NCI-H526 (cell line): Measurements from ENCODE around the gene ATP9B.
"Not testable (repeated sequence)": the region's sequence is repeated elsewhere in the genome, so short reads cannot be mapped to it uniquely, and the experiment has no call there.

ENCODE experiments used
- DNase-seq, 2 experiments: peaks; one replicate each; lab custom pipeline; 2025; lab: John Stamatoyannopoulos, UW

The ATP9B gene

DNA sequence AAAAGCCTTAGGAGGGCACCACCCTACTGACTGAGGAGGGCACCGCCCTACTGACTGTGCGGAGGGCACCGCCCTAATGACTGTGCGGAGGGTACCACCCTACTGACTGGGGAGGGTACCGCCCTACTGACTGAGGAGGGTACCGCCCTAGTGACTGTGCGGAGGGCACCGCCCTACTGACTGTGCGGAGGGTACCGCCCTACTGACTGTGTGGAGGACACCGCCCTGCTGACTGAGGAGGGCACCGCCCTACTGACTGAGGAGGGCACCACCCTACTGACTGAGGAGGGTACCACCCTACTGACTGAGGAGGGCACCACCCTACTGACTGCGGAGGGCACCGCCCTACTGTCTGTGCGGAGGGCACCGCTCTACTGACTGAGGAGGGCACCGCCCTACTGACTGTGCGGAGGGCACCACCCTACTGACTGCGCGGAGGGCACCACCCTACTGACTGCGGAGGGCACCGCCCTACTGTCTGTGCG lies 176.4 kb downstream of the ATP9B start:
- DNase-seq = peak in 1 of 2 experiments; percentile 26

GRCh38 chr18:79246309-79247108 lies 177.3 kb downstream of the ATP9B start:
- DNase-seq = peak; percentile 51 to 79

DNA sequence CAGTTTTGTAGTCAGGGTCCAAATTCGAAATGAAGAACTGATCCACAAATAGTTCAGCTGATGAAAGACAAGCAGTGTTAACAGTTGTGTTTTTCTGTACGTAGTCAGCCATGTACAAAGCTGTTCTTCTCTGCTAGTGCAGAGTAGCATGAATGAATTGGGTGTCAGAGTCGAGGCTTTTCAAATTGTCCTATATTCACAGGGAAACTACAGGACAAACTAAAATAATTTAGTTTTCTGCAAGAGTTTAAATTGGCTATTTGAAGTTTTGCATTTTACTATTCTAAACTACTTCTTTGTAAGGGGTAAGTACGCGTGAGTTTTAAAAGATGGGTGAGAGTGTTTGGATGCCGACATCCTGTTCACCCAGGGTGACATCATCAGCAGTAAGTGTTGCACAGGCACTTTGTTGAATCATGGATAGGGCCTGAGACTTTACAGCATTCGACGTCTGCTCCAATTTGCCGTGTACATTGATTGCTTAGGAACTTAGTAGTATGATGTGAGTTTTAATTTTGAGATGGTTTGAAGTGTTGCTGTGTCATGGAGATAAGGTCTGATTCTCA lies 179.4 kb downstream of the ATP9B start:
- DNase-seq = no peak

GRCh38 chr18:79250301-79250981 lies 181.2 kb downstream of the ATP9B start:
- DNase-seq = no peak

DNA sequence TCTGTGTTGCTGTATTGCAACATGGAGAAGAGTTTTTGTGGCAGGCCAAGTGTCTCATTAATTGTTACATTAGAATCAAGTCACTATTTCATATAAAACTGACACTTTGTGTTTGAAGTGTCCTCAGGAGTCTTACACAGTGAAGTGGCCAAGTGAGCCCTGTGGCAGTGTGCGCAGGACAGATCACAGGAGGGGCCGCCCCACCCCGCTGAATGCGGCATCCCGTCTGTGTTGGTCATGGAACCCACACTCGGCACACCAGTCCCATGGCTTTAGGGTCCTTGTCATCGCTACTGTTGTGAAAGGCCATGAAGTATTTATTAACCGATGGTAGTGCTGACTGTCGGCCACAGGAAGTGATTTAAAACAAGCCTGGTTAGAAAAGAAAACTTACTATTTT lies 181.8 kb downstream of the ATP9B start:
- no peak for DNase-seq

DNA sequence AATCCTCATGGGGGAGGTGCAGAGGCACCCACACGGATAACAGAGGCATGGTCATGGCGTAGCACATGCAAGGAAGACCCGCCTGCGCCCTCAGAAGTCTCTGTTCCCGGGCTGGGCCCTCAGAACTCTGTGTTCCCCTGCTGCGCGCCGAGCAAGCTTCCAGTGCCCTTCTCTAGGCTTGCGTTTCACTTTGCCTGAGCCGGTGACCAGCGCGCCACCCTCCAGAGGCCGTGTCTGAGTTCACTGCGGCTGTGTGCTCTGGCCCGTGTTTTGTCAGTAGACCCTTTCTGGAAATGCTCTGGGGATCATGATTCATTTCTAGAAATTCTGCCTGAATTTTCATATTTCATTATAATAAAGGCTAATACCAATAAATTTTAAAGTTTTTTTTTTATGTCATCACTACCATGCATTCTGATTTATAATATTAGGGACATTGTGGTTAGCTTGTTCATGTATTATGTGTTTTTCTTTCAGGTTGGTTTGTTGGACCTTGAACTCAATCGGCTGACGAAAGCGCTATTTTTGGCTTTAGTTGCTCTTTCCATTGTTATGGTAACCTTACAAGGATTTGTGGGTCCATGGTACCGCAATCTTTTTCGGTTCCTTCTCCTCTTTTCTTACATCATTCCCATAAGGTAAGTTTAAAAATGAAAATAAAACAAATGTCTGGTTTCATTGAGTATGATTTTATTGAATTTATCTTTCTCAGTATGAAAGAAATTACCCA lies 183.9 kb downstream of the ATP9B start:
- DNase-seq = no peak

DNA sequence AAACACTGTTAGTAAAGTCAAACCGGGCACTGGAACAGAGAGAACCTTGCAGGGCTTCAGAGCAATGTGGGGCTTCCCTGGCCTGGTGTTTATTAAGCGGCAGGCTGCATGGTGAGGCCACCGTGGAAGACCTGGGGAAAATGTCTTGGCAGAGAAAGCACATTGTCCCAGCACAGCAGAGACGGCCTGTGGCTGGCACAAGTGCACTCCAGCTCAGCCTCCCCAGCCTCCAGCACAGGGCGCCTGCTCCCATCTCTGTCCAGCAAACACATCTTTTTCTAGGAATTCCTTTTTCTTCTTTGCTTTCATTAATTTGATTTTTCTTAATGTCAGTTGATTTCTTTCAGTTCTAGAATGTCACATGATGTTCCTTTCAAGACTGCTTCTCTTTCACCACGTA lies 188.3 kb downstream of the ATP9B start:
- DNase-seq = no peak

DNA sequence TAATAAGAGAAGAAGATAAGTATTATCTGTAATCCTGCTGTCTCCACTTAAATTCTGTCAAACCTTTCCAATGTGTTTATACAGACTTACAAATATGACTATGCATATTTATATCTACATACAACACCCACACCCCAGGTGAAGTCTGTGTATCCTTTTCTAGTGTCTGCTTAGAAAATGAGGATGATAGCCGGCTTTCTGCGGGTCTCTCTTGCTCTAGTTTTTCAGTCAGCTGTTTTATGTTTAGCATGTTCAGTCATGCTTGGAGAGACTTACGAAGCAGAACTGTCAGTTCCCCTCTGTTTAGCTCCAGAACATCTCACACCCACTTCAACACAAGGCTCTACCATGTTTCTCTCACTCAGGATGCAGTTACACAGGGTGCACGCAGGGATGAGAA lies 189.3 kb downstream of the ATP9B start:
- no peak for DNase-seq

DNA sequence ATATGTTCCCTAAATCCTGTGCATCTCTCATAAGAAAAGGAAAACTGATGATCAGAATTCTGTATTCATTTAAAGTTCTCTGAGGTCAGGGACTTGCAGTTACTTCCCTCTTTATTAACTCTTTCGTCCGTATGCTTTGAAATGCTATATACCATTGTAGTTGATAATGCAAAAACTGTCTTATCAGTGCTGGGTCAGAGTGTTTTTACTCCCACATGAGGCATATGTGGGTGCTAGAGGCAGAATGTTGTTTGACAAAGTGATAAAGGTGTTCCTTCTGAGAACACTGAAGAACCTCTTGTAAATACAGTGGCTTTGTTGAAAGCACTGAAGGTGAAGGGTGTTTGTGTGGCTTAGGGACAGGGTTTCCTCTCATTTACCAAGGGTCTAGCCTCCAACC lies 190.0 kb downstream of the ATP9B start:
- no peak for DNase-seq

GRCh38 chr18:79260023-79260422 lies 190.8 kb downstream of the ATP9B start:
- DNase-seq = no peak

DNA sequence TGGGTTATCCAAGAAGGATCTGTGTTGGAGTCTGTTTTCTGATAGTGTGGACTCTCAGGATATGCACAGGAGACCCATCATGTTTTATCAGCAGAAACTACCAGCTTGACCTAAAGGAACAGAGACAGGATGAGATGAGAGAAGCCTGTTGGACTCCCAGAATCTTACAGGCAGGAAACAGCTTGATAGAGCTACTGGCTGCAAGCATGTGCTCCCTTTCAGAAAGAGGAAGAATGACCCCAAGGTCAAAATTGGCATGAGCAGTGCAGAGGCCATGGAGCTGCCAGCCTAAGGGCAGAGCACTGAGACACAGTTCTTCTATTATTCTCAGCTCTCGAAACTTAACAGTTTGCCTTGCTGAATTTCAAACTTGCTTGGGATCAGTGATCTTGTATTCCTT lies 191.3 kb downstream of the ATP9B start:
- DNase-seq = no peak

- DNase-seq = not testable (repeated sequence)
Measured at GRCh38 chr18:79265068-79265467, 195.9 kb downstream of the ATP9B start.

DNA sequence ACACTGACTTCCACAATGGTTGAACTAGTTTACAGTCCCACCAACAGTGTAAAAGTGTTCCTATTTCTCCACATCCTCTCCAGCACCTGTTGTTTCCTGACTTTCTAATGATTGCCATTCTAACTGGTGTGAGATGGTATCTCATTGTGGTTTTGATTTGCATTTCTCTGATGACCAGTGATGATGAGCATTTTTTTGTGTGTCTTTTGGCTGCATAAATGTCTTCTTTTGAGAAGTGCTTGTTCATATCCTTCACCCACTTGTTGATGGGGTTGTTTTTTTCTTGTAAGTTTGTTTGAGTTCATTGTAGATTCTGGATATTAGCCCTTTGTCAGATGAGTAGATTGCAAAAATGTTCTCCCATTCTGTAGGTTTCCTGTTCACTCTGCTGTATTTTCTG lies 202.6 kb downstream of the ATP9B start:
- not testable (repeated sequence) for DNase-seq

- DNase-seq = no peak
Measured at GRCh38 chr18:79272916-79273315, 203.7 kb downstream of the ATP9B start.

DNA sequence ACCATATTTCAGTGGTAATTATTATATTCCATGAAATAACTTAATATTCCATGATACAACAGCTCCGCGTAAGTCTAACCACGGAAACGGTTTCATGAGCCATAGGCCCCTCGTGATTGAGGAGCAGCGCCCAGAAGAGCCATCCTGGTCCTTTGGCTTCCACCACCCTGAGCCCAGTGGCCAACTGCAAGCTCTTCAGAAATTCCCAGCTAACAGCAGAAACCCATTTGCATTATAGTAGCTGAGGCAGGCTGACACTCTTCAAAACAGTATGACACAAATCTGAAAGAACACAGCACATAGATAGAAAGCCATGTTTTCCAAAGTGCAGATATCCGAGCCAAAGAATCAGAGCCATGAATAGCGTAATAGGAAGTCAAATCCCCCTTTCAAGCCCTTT lies 205.6 kb downstream of the ATP9B start:
- DNase-seq = no peak

GRCh38 chr18:79275461-79275860 lies 206.3 kb downstream of the ATP9B start:
- DNase-seq = no peak

DNA sequence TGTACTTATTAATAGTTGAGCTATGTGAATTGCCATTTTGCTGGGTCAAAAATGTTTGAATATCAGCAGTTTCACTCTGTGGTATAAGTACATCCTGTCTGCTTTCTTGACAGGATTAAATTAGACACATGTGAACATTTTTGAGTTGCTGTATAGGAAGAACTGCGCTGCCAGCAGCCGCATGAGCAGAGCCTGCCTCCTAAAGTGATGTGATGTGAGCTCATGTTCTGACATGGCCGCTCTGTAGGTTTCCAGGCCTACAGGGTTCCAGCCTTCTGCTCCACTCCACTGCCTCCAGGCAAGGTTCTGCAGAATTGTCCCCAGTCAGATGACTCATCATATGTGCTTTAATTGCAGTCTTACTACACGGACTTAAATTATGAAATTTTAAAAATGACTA lies 206.8 kb downstream of the ATP9B start:
- DNase-seq = no peak

DNA sequence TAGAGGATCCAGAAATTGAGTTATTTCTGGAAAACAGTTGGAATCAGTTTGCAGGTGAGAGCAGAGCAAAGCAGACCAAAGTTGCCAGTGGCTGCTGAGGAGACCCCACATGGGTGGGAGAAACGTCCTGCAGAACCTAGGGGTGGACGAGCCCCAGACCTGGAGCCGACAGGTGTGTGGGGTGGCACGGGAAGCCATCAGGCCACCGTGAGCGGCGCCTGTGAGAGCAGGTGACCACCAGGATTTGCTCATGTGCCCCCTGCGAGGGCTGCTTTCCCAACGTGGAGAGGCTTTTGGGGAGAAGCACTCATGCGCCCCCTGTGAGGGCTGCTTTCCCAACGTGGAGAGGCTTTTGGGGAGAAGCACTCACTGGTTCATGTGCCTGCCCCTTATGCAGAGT lies 209.7 kb downstream of the ATP9B start:
- DNase-seq = no peak

DNA sequence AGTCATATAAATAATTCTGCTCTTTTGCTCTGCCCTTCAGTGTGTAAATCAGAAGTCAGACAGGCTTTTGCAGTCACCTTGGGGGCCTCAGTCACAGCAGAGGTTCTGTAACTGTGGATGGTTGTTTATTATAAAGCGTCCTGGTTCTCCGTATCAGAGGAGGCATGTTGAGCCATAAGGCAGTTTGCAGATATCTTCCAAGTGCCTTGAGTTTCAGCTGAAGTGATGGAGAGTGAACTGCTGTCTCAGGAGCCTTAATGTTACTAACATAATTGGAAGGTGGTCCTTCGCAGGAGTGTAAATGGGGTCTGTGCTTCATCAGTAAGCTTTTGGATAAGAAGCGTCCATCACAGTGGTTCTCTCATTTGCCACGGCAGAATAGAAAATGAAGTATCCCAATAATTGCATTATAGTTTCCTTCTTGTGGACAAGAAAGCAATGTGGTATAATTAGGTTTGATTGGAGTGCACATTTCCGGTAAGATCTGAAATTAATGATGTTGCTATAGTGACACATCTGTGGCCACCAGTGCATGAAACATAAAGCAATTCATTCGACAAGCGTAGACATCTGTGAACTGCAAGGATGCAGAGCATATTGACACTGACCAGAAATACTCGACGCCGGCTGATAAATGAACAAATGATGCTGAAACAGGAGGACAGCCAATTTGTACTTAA lies 214.1 kb downstream of the ATP9B start:
- DNase-seq = no peak

GRCh38 chr18:79283929-79284328 lies 214.7 kb downstream of the ATP9B start:
- no peak for DNase-seq

DNA sequence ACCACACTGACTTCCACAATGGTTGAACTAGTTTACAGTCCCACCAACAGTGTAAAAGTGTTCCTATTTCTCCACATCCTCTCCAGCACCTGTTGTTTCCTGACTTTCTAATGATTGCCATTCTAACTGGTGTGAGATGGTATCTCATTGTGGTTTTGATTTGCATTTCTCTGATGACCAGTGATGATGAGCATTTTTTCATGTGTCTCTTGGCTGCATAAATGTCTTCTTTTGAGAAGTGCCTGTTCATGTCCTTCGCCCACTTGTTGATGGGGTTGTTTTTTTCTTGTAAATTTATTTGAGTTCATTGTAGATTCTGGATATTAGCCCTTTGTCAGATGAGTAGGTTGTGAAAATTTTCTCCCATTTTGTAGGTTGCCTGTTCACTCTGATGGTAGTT lies 216.0 kb downstream of the ATP9B start:
- not testable (repeated sequence) for DNase-seq

DNA sequence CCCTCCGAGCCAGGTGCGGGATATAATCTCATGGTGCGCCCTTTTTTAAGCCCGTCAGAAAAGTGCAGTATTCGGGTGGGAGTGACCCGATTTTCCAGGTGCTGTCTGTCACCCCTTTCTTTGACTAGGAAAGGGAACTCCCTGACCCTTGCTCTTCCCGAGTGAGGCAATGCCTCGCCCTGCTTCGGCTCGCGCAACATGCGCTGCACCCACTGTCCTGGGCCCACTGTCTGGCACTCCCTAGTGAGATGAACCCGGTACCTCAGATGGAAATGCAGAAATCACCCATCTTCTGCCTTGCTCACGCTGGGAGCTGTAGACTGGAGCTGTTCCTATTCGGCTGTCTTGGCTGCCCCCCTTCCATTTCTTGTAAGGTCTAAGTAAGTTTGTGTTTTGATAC lies 221.2 kb downstream of the ATP9B start:
- not testable (repeated sequence) for DNase-seq
